Natural killer cell (primary cell): Measurements from ENCODE around the gene KIRREL3. TPM values are rescaled to one million over a fixed set of nuclear protein-coding genes. Genes with fewer than 3 reads are reported as not detected.

Experiments
- ATAC-seq, 3 donors: fragments of 150-1000 bp in 2 of 3; fragments of 200-7000 bp in 1 of 3; cut with Tn5 transposase; 1 replicate in 1 of 3; 2 replicates in 2 of 3; pipeline ENCODE4 v1.10.0; 2021; ENCODE audit warnings: mild to moderate bottlenecking in 2 of 3, moderate library complexity in 2 of 3
- DNase-seq, 2 donors: peaks; one replicate each; pipeline versions ENCODE4 v3.0.0 to v3.0.0-alpha.2; 2013 to 2021; ENCODE audit warnings: mixed read lengths in 1 of 2
- H3K27ac ChIP-seq: one replicate; pipeline ENCODE4 v1.5.1; 2013; ENCODE audit warnings: mild to moderate bottlenecking, low read length
- H3K27me3 ChIP-seq: one replicate; pipeline ENCODE4 v1.6.1; 2013; ENCODE audit warnings: low read length; ENCODE audit not compliant: control insufficient read depth, insufficient read depth
- H3K36me3 ChIP-seq: one replicate; pipeline ENCODE4 v1.6.1; 2013; ENCODE audit warnings: low read length; ENCODE audit not compliant: control insufficient read depth, insufficient read depth
- H3K4me1 ChIP-seq: one replicate; pipeline ENCODE4 v1.6.1; 2013; ENCODE audit warnings: low read length; ENCODE audit not compliant: control insufficient read depth, insufficient read depth
- H3K4me3 ChIP-seq: one replicate; pipeline ENCODE4 v1.5.1; 2013; ENCODE audit warnings: low read length
- H3K9me3 ChIP-seq: one replicate; pipeline ENCODE4 v1.6.1; 2013; ENCODE audit warnings: low read length; ENCODE audit not compliant: control insufficient read depth, insufficient read depth
- H3K27ac Mint-ChIP-seq, 2 donors: one replicate each; pipeline ENCODE4 v1.8.0; 2022; ENCODE audit warnings: mild to moderate bottlenecking in 2 of 2, mixed read lengths in 2 of 2, moderate library complexity in 1 of 2
- H3K27me3 Mint-ChIP-seq, 2 donors: one replicate each; pipeline ENCODE4 v1.8.0; 2022; ENCODE audit warnings: low read depth in 2 of 2, mixed read lengths in 2 of 2
- H3K36me3 Mint-ChIP-seq: one replicate; pipeline ENCODE4 v1.8.0; 2022; ENCODE audit warnings: mixed read lengths
- H3K4me1 Mint-ChIP-seq, 2 donors: one replicate each; pipeline ENCODE4 v1.8.0; 2022; ENCODE audit warnings: mixed read lengths in 2 of 2
- H3K4me3 Mint-ChIP-seq: one replicate; pipeline ENCODE4 v1.8.0; 2022; ENCODE audit warnings: mild to moderate bottlenecking, moderate library complexity, mixed read lengths
- H3K9me3 Mint-ChIP-seq, 2 donors: one replicate each; pipeline ENCODE4 v1.8.0; 2022; ENCODE audit warnings: mixed read lengths in 2 of 2
- WGBS: methylation state at CpG from one replicate; pipeline ENCODE4 v1.1.7; 2013; ENCODE audit warnings: missing lambda C conversion rate; ENCODE audit not compliant: insufficient coverage; 5-methylcytosine and 5-hydroxymethylcytosine counted together
- intact Hi-C: fragments of 100-400 bp; cut with micrococcal nuclease; formaldehyde crosslinking; loops from one replicate; pipeline ENCODE4 v1.14.2; 2022
- total RNA-seq, 4 donors: library from RNA; stranded (reverse); fragments of 120-200 nt in 1 of 4; gene quantifications; one replicate each; pipeline versions ENCODE4 v1.2.3 to v1.2.4, GENCODE V29; 2013 to 2022
- TF ChIP-seq, protein P1 (sequence below): fragments of 200-600 bp; IDR thresholded peaks from one replicate; pipeline ENCODE4 v1.8.0; 2022; ENCODE audit warnings: antibody characterized with exemption

The KIRREL3 gene
- total RNA-seq, 3 donors from 2014 or later (not counting 1 experiment from before 2014, with no cell fraction given): not detected

DNA sequence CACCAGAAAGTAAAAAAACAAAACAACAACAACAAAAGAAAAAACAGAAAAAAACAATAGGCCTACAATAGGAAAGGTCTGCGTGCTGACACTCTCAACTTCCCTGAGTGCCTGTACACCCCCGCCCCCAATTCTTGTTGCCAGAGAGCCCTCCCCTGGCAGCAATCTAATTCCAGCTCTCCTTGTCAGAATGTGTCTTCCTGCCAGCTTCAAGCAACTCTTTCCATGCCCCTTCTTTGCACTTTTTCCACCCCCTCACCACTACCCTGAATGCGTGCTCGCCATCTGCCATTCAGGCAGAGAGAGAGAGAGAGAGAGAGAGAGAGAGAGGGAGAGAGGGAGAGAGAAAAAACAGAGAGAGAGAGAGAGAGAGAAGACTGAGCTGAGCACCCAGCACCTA, 245.0 kb downstream of the KIRREL3 start:
- H3K27ac Mint-ChIP-seq: no peak overlapping the region
- TF ChIP-seq, protein P1, sequence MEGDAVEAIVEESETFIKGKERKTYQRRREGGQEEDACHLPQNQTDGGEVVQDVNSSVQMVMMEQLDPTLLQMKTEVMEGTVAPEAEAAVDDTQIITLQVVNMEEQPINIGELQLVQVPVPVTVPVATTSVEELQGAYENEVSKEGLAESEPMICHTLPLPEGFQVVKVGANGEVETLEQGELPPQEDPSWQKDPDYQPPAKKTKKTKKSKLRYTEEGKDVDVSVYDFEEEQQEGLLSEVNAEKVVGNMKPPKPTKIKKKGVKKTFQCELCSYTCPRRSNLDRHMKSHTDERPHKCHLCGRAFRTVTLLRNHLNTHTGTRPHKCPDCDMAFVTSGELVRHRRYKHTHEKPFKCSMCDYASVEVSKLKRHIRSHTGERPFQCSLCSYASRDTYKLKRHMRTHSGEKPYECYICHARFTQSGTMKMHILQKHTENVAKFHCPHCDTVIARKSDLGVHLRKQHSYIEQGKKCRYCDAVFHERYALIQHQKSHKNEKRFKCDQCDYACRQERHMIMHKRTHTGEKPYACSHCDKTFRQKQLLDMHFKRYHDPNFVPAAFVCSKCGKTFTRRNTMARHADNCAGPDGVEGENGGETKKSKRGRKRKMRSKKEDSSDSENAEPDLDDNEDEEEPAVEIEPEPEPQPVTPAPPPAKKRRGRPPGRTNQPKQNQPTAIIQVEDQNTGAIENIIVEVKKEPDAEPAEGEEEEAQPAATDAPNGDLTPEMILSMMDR: no peak
- ATAC-seq (no peak), DNase-seq (no peak)
- H3K4me1 ChIP-seq: no peaks in the 10 kb centered on the region
- peaks cover 2 to 12% of the 10 kb centered on the region in 2 donors for H3K27me3 Mint-ChIP-seq
- H3K9me3 ChIP-seq: no peaks in the 10 kb centered on the region
- no peak overlapping the region for H3K27ac ChIP-seq
- no peaks in the 10 kb centered on the region for H3K4me1 Mint-ChIP-seq
- WGBS: 92% methylated on average over 2 of the region's 4 CpGs
- intact Hi-C loops: no loop called here
- no peak overlapping the region for H3K4me3 ChIP-seq
- no peaks in the 10 kb centered on the region for H3K36me3 Mint-ChIP-seq
- H3K4me3 Mint-ChIP-seq: no peak overlapping the region
- no peaks in the 10 kb centered on the region for H3K27me3 ChIP-seq
- no peaks in the 10 kb centered on the region for H3K9me3 Mint-ChIP-seq
- H3K36me3 ChIP-seq: no peaks in the 10 kb centered on the region

DNA sequence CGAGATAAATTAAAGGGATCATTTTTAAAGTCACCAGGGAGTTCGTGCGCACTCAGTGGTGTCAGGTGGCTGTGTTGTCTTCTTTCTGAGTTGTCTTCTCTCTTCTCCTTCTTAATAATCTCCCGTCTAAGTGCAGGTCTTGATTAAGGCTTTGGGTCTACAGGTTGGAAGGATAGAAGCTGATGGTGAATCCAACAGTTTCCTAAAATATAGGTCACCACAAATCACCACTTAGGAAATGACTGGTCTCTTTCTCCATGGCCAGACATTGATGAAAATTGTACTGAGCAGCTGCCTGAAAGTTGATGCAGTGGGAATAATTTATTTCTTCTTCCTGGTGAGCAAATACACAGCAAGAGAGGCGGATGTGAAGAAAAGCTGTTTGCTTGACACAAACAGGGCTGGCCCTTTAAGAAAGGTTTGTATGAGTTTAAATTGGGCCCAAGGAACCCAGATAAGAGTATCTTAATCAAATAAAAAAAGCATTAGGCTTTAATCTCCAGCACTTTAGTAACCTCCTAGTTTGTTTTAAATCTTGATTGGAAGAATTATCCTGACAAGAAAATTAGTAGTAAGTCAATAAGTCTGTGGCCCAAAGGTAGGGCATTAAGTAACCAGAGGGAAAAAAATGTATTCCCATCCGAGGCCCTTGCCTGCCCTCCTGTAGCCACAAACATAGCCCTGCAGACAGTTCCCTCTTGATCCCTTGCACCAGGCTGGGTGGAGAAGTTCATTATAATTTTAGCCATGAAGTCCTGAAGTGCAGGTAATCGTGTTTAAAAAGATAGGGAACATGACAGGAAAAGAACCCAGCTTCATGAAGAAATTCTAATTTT, 245.8 kb downstream of the KIRREL3 start:
- Mint-ChIP-seq H3K27me3 (peaks cover 2 to 5% of the 10 kb centered on the region in 2 donors), H3K4me1 (peaks cover 0 to 1% of the 10 kb centered on the region in 2 donors), H3K36me3 (no peaks in the 10 kb centered on the region), H3K4me3 (no peak overlapping the region), H3K9me3 (no peaks in the 10 kb centered on the region), H3K27ac (no peak overlapping the region)
- no peak for ATAC-seq
- no peaks in the 10 kb centered on the region for H3K9me3 ChIP-seq
- DNase-seq: no peak
- no peak overlapping the region for H3K27ac ChIP-seq
- 88% methylated on average over 6 of the region's 7 CpGs for WGBS
- TF ChIP-seq, protein P1: no peak
- H3K4me3 ChIP-seq: no peak overlapping the region
- no peaks in the 10 kb centered on the region for H3K36me3 ChIP-seq
- H3K4me1 ChIP-seq: peaks cover 5% of the 10 kb centered on the region
- no peaks in the 10 kb centered on the region for H3K27me3 ChIP-seq
- intact Hi-C loops: no loop called here

DNA sequence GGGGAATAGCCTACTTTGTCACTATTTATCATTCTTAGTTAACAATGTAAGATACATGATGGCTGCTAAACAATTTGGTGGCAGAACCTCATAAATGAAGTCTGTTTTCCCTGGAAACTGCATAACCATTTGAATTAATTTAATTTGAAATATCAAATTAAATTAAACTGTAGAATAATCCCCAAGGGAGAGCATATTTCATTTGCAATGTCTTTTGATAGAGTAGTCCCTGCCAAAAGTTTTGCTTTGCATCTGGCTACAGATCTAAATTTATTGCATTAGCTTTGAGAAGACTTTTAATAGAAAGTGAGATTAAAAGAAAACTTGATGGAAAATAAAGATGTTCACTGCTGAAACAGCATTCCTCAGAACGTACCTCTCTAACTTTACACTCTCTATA, 246.6 kb downstream of the KIRREL3 start:
- Histone ChIP-seq H3K27ac (no peak overlapping the region), H3K27me3 (no peaks in the 10 kb centered on the region), H3K4me1 (peaks cover 13% of the 10 kb centered on the region), H3K9me3 (no peaks in the 10 kb centered on the region), H3K4me3 (no peak overlapping the region), H3K36me3 (no peaks in the 10 kb centered on the region)
- 83% methylated on average over 1 of the region's 1 CpG for WGBS
- H3K4me1 Mint-ChIP-seq: peaks cover 8 to 9% of the 10 kb centered on the region in 2 donors
- H3K27ac Mint-ChIP-seq: no peak overlapping the region
- H3K9me3 Mint-ChIP-seq: no peaks in the 10 kb centered on the region
- no peak overlapping the region for H3K4me3 Mint-ChIP-seq
- H3K27me3 Mint-ChIP-seq: peaks cover 0 to 2% of the 10 kb centered on the region in 2 donors
- ATAC-seq (no peak), DNase-seq (no peak)
- TF ChIP-seq, protein P1: no peak
- no peaks in the 10 kb centered on the region for H3K36me3 Mint-ChIP-seq
- intact Hi-C loops: no loop called here
